Liver (tissue), 9 donors: ENCODE results near the gene ADGRF5. TPM values are rescaled to one million over a fixed set of nuclear protein-coding genes. Genes with fewer than 3 reads are reported as not detected.
"Not testable (repeated sequence)": the region's sequence is repeated elsewhere in the genome, so short reads cannot be mapped to it uniquely, and the experiment has no call there.

ENCODE experiments used
- DNase-seq: peaks from one replicate; pipeline ENCODE4 v3.0.0-alpha.2; 2017; ENCODE audit warnings: low spot score
- H3K27ac ChIP-seq, 2 donors: one replicate each; pipeline ENCODE4 v1.7.0; 2013; ENCODE audit warnings: inconsistent platforms in 2 of 2, low read length in 2 of 2, control low read depth in 1 of 2, low read depth in 1 of 2, mild to moderate bottlenecking in 1 of 2
- H3K27me3 ChIP-seq, 4 donors: one replicate each; pipeline versions ENCODE4 v1.6.1 to v1.7.0; 2013; ENCODE audit warnings: low read length in 3 of 4, inconsistent platforms in 1 of 4, mild to moderate bottlenecking in 1 of 4, moderate library complexity in 1 of 4; ENCODE audit not compliant: control insufficient read depth in 4 of 4, insufficient read depth in 4 of 4
- H3K36me3 ChIP-seq, 4 donors: one replicate each; pipeline versions ENCODE4 v1.6.1 to v1.7.0; 2013; ENCODE audit warnings: low read length in 3 of 4, mild to moderate bottlenecking in 3 of 4, low read depth in 1 of 4, moderate library complexity in 1 of 4; ENCODE audit not compliant: control insufficient read depth in 4 of 4, insufficient read depth in 3 of 4
- H3K4me1 ChIP-seq, 4 donors: one replicate each; pipeline versions ENCODE4 v1.6.1 to v1.7.0; 2013; ENCODE audit warnings: low read length in 3 of 4, mild to moderate bottlenecking in 3 of 4, moderate library complexity in 1 of 4; ENCODE audit not compliant: control insufficient read depth in 4 of 4, insufficient read depth in 4 of 4
- H3K4me3 ChIP-seq, 3 donors: one replicate each; pipeline versions ENCODE4 v1.6.1 to v1.7.0; 2013; ENCODE audit warnings: low read length in 3 of 3, control low read depth in 1 of 3, low read depth in 1 of 3, mild to moderate bottlenecking in 1 of 3
- H3K9ac ChIP-seq, 2 donors: one replicate each; pipeline ENCODE4 v1.7.0; 2013; ENCODE audit warnings: low read length in 2 of 2, mild to moderate bottlenecking in 2 of 2, moderate library complexity in 2 of 2, control low read depth in 1 of 2, low read depth in 1 of 2
- H3K9me3 ChIP-seq, 4 donors: one replicate each; pipeline versions ENCODE4 v1.6.1 to v1.7.0; 2013; ENCODE audit warnings: low read length in 3 of 4; ENCODE audit not compliant: control insufficient read depth in 4 of 4
- FOXA2 ChIP-seq: IDR thresholded peaks from 2 replicates; pipeline ENCODE4 v1.6.1; 2016; ENCODE audit warnings: antibody characterized with exemption
- HNF4A ChIP-seq, 2 donors: conservative IDR thresholded peaks; 2 replicates each; pipeline ENCODE4 v1.6.1; 2016; ENCODE audit warnings: antibody characterized with exemption in 2 of 2, mild to moderate bottlenecking in 2 of 2
- HNF4G ChIP-seq: IDR thresholded peaks from 2 replicates; pipeline ENCODE4 v1.6.1; 2016; ENCODE audit warnings: antibody characterized with exemption
- JUND ChIP-seq, 2 donors: IDR thresholded peaks; 2 replicates each; pipeline ENCODE4 v1.6.1; 2016; ENCODE audit warnings: antibody characterized with exemption in 2 of 2
- NR2F2 ChIP-seq: IDR thresholded peaks from 2 replicates; pipeline ENCODE4 v1.6.1; 2016; ENCODE audit warnings: antibody characterized with exemption
- RAD21 ChIP-seq, 2 donors: IDR thresholded peaks; 2 replicates each; pipeline ENCODE4 v1.6.1; 2016; ENCODE audit warnings: antibody characterized with exemption in 2 of 2, mild to moderate bottlenecking in 2 of 2
- SP1 ChIP-seq: IDR thresholded peaks from 2 replicates; pipeline ENCODE4 v1.6.1; 2018; ENCODE audit warnings: antibody characterized with exemption, mild to moderate bottlenecking
- TAF1 ChIP-seq: conservative IDR thresholded peaks from 2 replicates; pipeline ENCODE4 v1.6.1; 2016; ENCODE audit warnings: antibody characterized with exemption, mild to moderate bottlenecking
- YY1 ChIP-seq: IDR thresholded peaks from 2 replicates; pipeline ENCODE4 v1.6.1; 2016; ENCODE audit warnings: antibody characterized with exemption, mild to moderate bottlenecking
- WGBS: extraction: QIAGEN DNeasy Blood & Tissue Kit; methylation state at CpG from one replicate; pipeline ENCODE4 v1.1.7; 2013; 5-methylcytosine and 5-hydroxymethylcytosine counted together
- polyA plus RNA-seq, 2 donors: library from polyadenylated mRNA; stranded (reverse) in 1 of 2; unstranded in 1 of 2; fragments of 200-250 nt in 1 of 2; fragments of >200 nt in 1 of 2; fragmentation: Nextera tagmentation in 1 of 2; extraction: Ambion mirVana in 1 of 2; gene quantifications; one replicate each; pipeline versions ENCODE4 v1.2.1 to v1.2.3, GENCODE V29; 2013 to 2015
- total RNA-seq, 2 donors: library from RNA; depleted of rRNA; stranded (reverse); fragments of >200 nt; gene quantifications; one replicate each; pipeline ENCODE4 v1.2.3, GENCODE V29; 2014
- TF ChIP-seq, protein P1 (sequence below): fragments of 150-350 bp; IDR thresholded peaks from 2 replicates; pipeline ENCODE4 v1.5.1; 2017; ENCODE audit warnings: improper control_type of control experiment, low read depth, low read length; ENCODE audit not compliant: missing input control
- TF ChIP-seq, protein P2 (sequence below): IDR thresholded peaks from 2 replicates; pipeline ENCODE4 v1.6.1; 2016; ENCODE audit warnings: antibody characterized with exemption
- TF ChIP-seq, protein P3 (sequence below): IDR thresholded peaks from 2 replicates; pipeline ENCODE4 v1.6.1; 2016; ENCODE audit warnings: antibody characterized with exemption
- TF ChIP-seq, protein P4 (sequence below): IDR thresholded peaks from 2 replicates; pipeline ENCODE4 v1.6.1; 2016; ENCODE audit warnings: antibody characterized with exemption, mild to moderate bottlenecking
- TF ChIP-seq, protein P5 (sequence below): IDR thresholded peaks from 2 replicates; pipeline ENCODE4 v1.6.1; 2016; ENCODE audit warnings: antibody characterized with exemption
- donor health status: healthy.
- donor health status: healthy.
- donor health status: healthy.
- donor health status: healthy.
- donor health status: healthy.

ADGRF5 gene
- total and polyA plus RNA-seq, 4 donors, result 4.9 to 19.9 (median 7.4) TPM

DNA sequence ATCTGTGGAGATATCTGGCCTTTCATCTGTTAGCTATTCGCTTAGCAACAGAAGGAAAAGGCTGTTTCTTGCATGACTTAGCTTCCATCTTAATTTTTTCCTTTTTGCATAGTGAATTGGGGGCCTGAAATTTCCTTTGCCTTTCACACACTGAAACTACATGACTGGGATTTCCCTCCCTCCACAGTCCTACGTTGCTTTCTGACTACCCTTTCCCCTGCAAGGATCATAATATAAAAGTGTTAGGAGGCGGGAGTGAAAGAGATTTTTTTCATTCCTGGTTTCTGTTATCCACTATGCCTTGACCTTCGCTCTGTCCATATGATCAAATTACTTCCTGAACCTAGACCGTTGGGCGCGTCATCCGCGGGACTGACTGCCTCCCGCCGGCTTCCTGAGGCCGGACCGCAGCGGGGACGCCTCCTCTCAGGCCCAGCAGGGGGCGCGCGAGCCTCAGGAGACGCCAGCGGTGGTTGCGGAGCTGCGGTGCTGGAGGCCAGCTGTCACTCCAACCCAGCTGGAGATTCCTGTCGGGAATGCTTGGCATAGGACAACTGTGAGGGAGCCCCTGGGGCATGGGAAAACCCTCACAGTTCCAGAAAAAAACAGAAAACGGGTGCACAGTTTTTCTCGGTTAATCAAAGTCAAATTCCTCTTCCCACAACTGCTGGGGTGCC lies 72.9 kb downstream of the ADGRF5 start (continued):
- TF ChIP-seq, protein P1, sequence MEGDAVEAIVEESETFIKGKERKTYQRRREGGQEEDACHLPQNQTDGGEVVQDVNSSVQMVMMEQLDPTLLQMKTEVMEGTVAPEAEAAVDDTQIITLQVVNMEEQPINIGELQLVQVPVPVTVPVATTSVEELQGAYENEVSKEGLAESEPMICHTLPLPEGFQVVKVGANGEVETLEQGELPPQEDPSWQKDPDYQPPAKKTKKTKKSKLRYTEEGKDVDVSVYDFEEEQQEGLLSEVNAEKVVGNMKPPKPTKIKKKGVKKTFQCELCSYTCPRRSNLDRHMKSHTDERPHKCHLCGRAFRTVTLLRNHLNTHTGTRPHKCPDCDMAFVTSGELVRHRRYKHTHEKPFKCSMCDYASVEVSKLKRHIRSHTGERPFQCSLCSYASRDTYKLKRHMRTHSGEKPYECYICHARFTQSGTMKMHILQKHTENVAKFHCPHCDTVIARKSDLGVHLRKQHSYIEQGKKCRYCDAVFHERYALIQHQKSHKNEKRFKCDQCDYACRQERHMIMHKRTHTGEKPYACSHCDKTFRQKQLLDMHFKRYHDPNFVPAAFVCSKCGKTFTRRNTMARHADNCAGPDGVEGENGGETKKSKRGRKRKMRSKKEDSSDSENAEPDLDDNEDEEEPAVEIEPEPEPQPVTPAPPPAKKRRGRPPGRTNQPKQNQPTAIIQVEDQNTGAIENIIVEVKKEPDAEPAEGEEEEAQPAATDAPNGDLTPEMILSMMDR, result peak; percentile 94

DNA sequence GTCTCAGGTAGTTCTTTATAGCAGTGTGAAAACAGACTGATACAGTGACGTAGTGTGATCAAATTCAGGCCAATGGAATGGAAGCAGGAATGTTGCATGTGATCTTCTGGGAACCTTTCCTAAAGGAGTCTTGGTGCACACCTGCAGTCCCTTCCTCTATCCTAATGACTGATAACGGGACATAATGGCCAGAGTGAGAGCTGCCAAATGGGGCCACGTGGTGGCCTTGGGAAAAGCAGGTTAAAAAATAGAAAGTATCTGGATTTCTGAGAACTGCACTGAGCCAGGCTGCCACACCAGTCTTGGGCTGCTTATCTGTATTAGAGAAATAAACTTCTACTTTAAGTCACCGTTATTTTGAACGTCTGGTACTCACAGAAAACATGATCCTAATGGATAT lies 76.6 kb downstream of the ADGRF5 start:
- 75% methylated on average over 5 of the region's 5 CpGs for WGBS
- H3K4me1 ChIP-seq, result peaks cover 0 to 4% (median 0%) of the 10 kb centered on the region in 4 donors
- no peaks in the 10 kb centered on the region for H3K27me3 ChIP-seq
- H3K9ac ChIP-seq, result no peak overlapping the region
- no peak overlapping the region for H3K4me3 ChIP-seq
- H3K27ac ChIP-seq, result no peak overlapping the region
- no peaks in the 10 kb centered on the region for H3K36me3 ChIP-seq
- no peak for DNase-seq
- TF ChIP-seq, protein P2, sequence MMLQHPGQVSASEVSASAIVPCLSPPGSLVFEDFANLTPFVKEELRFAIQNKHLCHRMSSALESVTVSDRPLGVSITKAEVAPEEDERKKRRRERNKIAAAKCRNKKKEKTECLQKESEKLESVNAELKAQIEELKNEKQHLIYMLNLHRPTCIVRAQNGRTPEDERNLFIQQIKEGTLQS, result no peak
- TF ChIP-seq HNF4A (conservative IDR thresholded peaks at IDR 0.05), result no peak
- H3K9me3 ChIP-seq, result peaks cover 0 to 12% (median 1%) of the 10 kb centered on the region in 4 donors

DNA sequence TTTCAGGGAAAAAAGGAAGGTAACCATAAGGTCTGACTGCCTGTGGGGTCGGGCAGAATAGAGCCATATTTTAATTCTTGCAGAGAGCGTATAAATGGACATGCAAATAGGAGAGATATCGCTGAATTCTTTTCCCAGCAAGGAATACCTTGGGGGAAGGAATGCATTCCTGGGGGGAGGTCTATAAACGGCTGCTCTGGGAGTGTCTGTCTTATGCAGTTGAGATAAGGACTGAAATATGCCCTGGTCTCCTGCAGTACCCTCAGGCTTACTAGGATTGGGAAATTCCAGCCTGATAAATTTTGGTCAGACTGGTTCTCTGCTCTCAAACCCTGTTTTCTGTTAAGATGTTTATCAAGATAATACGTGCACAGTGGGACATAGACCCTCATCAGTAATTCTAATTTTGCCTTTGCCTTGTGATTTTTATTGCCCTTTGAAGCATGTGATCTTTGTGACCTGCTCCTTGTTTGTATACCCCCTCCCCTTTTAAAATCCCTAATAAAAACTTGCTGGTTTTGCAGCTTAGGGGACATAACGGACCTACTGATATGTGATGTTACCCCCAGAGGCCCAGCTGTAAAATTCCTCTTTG lies 79.4 kb downstream of the ADGRF5 start:
- not testable (repeated sequence) for H3K4me1 ChIP-seq, H3K27me3 ChIP-seq, H3K36me3 ChIP-seq, H3K4me3 ChIP-seq, H3K27ac ChIP-seq, H3K9ac ChIP-seq, DNase-seq
- WGBS, result 90% methylated on average over 6 of the region's 6 CpGs
- H3K9me3 ChIP-seq, result peaks cover 0 to 12% (median 1%) of the 10 kb centered on the region in 4 donors

DNA sequence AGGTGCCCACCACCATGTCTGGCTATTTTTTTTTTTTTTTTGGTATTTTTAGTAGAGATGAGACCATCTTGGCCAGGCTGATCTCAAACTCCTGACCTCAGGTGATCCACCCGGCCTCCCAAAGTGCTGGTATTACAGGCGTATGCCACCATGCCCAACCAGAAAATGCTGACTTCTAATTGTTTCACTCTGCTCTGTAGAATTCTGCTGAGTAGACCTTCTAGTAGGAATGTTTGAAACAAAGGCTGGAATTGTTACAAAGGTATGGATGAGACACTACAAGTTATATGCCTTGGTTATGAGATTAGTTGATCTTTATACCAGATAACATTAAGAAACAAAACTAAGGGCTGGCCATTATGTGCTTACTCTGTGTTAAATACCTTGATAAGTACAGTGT lies 83.7 kb downstream of the ADGRF5 start:
- Histone ChIP-seq H3K27me3 (no peaks in the 10 kb centered on the region), H3K4me3 (no peak overlapping the region), H3K36me3 (no peaks in the 10 kb centered on the region), H3K9me3 (peaks cover 0 to 9% (median 1%) of the 10 kb centered on the region in 4 donors), H3K9ac (no peak overlapping the region), H3K27ac (no peak overlapping the region), H3K4me1 (no peaks in the 10 kb centered on the region)
- TF ChIP-seq NR2F2, result no peak
- TF ChIP-seq, protein P3, sequence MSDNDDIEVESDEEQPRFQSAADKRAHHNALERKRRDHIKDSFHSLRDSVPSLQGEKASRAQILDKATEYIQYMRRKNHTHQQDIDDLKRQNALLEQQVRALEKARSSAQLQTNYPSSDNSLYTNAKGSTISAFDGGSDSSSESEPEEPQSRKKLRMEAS, result no peak
- TF ChIP-seq SP1, result no peak
- no peak for TF ChIP-seq FOXA2
- TF ChIP-seq, protein P4, sequence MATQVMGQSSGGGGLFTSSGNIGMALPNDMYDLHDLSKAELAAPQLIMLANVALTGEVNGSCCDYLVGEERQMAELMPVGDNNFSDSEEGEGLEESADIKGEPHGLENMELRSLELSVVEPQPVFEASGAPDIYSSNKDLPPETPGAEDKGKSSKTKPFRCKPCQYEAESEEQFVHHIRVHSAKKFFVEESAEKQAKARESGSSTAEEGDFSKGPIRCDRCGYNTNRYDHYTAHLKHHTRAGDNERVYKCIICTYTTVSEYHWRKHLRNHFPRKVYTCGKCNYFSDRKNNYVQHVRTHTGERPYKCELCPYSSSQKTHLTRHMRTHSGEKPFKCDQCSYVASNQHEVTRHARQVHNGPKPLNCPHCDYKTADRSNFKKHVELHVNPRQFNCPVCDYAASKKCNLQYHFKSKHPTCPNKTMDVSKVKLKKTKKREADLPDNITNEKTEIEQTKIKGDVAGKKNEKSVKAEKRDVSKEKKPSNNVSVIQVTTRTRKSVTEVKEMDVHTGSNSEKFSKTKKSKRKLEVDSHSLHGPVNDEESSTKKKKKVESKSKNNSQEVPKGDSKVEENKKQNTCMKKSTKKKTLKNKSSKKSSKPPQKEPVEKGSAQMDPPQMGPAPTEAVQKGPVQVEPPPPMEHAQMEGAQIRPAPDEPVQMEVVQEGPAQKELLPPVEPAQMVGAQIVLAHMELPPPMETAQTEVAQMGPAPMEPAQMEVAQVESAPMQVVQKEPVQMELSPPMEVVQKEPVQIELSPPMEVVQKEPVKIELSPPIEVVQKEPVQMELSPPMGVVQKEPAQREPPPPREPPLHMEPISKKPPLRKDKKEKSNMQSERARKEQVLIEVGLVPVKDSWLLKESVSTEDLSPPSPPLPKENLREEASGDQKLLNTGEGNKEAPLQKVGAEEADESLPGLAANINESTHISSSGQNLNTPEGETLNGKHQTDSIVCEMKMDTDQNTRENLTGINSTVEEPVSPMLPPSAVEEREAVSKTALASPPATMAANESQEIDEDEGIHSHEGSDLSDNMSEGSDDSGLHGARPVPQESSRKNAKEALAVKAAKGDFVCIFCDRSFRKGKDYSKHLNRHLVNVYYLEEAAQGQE, result no peak
- no peak for TF ChIP-seq YY1
- TF ChIP-seq HNF4A (conservative IDR thresholded peaks at IDR 0.05), result no peak
- TF ChIP-seq HNF4G, result no peak
- no peak for TF ChIP-seq JUND (IDR thresholded peaks at IDR 0.05)
- TF ChIP-seq, protein P5, sequence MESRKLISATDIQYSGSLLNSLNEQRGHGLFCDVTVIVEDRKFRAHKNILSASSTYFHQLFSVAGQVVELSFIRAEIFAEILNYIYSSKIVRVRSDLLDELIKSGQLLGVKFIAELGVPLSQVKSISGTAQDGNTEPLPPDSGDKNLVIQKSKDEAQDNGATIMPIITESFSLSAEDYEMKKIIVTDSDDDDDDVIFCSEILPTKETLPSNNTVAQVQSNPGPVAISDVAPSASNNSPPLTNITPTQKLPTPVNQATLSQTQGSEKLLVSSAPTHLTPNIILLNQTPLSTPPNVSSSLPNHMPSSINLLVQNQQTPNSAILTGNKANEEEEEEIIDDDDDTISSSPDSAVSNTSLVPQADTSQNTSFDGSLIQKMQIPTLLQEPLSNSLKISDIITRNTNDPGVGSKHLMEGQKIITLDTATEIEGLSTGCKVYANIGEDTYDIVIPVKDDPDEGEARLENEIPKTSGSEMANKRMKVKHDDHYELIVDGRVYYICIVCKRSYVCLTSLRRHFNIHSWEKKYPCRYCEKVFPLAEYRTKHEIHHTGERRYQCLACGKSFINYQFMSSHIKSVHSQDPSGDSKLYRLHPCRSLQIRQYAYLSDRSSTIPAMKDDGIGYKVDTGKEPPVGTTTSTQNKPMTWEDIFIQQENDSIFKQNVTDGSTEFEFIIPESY, result no peak
- TF ChIP-seq RAD21 (IDR thresholded peaks at IDR 0.05), result no peak
- no peak for TF ChIP-seq TAF1
- WGBS, result over 99% methylated on average over 2 of the region's 2 CpGs
- DNase-seq, result no peak

DNA sequence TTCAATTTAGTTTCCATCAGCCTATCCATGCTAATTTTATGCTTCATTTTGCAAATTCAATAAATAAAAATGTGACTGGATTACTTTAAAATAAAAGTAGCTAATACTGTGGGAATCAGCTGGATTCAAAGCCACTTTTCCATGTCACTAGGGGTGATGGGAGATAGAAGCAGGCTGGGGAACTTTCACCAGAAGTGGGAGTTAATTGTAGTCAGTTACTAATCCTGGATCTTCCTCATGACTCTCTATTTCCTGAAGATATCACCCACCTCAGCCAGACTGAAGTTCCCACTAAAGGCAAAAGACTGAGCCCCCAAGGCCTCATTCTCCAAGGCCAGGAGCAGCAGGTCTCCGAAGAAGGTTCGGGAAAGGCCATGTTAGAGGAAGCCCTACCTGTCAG lies 86.7 kb downstream of the ADGRF5 start:
- not testable (repeated sequence) for DNase-seq, H3K27ac ChIP-seq, H3K9ac ChIP-seq, H3K27me3 ChIP-seq, H3K4me3 ChIP-seq, H3K36me3 ChIP-seq, H3K4me1 ChIP-seq, H3K9me3 ChIP-seq
- 100% methylated on average over 2 of the region's 2 CpGs for WGBS
